Glomerular visceral epithelial cell (primary cell): ENCODE results near the gene KLHDC7B.
"Not testable (repeated sequence)": the region's sequence is repeated elsewhere in the genome, so short reads cannot be mapped to it uniquely, and the experiment has no call there.

ENCODE experiments used
- DNase-seq: peaks from one replicate; pipeline ENCODE4 v3.0.0-alpha.2; 2016; ENCODE audit errors: extremely low spot score

KLHDC7B gene

GRCh38 chr22:50517495-50518260, 28.0 kb upstream of the KLHDC7B start:
- no peak for DNase-seq

DNA sequence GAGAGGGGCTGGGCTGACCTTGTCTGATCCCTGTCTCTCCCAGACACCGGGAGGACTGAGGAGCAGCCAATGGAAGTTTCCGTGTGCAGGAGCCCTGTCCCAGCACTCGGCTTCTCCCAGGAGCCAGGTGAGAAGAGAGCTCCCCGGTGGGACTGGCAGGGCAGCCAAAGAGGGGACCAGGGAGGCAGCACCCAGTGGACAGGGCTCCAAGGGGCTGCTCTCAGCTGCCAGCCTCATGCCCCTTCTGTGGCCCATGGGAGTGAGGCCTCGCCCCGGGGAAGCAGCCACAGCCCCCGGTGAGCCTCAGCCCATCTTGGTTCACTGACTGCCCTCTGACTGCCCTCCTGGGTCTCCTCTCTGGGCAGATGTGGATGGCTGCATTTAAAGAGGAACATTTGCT, 27.1 kb upstream of the KLHDC7B start:
- no peak for DNase-seq

GRCh38 chr22:50519151-50519550, 26.5 kb upstream of the KLHDC7B start:
- DNase-seq: no peak

DNA sequence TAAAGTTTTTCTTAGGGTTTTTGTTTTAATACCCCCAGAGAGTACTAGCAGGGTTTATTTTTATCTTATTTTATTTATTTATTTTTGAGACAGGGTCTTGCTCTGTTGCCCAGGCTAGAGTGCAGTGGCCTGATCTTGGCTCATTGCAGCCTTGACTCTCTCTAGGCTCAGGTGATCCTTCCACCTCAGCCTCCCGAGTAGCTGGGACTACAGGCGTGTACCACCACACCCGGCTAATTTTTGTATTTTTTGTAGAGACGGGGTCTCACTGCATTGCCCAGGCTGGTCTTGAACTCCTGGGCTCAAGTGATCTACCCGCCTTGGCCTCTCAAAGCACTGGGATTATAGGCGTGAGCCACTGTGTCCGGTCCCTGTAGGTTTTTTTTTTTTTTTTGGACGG, 25.5 kb upstream of the KLHDC7B start:
- not testable (repeated sequence) for DNase-seq

DNA sequence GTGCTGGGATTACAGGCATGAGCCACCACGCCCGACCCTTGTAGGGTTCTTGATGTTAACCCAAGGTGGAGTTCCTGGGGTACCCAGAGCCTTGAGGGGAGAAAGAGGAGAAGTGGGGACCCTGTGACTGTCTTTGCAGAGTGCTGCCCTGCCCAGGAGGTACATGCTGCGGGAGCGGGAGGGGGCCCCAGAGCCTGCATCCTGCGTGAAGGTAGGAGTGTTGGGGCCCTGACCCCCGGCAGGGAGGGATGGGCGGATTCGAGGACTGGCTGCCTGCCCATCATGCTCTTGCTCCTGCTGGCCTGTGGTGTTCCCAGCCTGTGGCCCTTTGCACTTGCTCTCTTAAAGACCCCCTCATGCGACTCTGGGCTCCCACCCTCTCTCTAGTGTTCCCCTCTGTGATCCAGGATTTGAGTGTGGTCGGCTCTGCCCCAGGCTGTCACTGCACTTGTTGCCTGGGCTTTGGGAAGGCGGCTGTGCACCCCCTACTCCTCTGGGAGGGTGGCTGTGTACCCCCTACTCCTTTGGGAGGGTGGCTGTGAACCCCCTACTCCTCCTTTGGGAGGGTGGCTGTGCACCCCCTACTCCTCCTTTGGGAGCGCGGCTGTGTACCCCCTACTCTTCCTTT, 24.8 kb upstream of the KLHDC7B start:
- no peak for DNase-seq

GRCh38 chr22:50521710-50522109, 24.0 kb upstream of the KLHDC7B start:
- no peak for DNase-seq

GRCh38 chr22:50522208-50522805, 23.4 kb upstream of the KLHDC7B start:
- DNase-seq: no peak

GRCh38 chr22:50522806-50523438, 22.8 kb upstream of the KLHDC7B start:
- no peak for DNase-seq

DNA sequence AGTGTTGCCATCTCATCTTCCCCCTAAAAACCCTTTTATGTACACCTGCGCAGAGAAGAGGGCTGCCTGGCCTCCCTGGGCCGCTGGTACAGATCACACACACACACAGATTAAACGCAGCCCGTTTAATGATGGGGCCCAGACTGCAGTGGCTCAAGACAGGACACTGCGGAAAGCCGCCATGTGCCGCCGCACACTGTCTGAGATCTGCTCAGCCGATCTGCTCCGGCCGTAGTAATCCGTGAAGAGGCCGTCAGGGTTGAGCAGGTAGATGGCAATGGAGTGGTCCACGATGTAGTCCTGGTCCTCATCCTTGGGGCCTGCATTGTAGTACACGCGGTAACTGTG, 22.3 kb upstream of the KLHDC7B start:
- DNase-seq: no peak

DNA sequence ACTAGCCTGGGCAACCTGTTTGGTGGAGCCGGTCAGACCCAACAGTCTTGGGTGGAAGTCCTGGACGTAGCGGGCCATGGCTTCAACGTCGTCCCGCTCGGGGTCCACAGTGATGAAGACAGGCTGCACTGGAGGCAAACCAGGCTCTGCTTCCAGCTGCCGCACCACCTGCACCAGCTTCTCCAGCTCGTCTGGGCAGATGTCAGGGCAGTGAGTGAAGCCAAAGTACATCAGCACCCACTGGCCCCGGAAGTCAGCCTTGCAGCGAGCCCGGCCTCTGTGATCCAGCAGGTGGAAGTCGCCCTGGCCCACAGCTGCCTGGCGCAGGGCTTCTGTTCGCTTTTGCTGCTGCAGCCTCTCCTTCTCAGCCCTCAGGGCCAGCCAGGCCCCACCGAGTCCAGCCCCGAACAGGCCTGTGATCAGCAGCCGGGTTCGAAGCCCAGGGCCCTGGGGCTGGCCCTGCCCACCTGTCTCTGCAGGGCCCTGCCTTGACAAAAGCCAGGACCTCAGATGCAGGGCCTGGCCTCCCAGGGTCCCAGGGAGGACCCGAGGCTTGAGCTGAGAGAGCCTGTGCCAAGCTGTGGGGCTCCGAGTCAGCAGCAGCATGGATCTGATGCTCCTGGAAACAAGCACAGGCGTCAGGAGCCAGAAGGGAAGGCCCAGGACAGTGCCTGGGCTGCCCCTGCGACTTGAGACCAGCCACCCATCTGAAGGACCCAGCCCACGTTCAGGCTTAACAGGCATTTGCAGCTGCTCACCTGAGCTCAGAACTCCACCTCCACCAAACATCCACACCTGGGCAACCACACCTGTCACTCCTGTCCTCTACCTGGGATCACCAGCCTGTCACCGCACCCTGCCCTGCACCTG, 21.7 kb upstream of the KLHDC7B start:
- DNase-seq: no peak

DNA sequence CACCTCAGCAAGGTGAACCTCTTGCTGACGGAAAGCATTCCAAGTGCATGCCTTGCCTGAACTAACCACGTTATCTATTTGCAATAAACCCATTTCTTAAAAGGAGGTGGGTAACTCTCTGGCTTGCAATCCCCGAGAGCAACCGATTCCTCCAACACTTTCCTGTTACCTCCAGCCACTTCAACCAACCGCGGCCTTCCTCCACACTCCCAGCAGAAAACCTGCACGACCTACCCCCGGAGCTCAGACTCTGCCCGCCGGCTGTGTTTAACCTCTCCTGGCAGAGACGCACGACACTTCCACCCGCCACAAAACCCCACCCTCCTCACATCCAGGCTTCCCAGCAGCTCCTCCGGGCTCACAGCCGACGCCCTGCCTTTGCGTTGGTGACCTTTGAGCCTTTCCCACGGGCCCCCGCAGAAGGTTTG, 21.0 kb upstream of the KLHDC7B start:
- DNase-seq: peak; percentile 25

GRCh38 chr22:50525104-50525857, 20.4 kb upstream of the KLHDC7B start, which contains the start of gene SCO2:
TSS of gene SCO2 (minus strand) at chr22:50525598. CDS start at chr22:50524411, 1,187 bp downstream.
- peak; percentile 96 for DNase-seq

DNA sequence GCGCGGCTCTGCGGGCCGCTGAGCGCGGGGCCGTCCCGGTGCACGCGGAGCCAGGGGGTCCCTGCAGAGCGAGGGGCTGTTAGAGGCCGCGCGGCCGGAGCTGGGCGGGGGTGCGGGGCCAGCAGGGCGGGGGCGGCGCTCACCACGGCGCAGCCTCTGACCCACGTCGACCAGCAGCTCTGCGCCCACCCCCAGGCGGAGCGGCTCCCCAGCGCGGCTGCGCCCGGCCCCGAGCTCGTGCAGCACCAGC, 19.9 kb upstream of the KLHDC7B start:
- DNase-seq: no peak

DNA sequence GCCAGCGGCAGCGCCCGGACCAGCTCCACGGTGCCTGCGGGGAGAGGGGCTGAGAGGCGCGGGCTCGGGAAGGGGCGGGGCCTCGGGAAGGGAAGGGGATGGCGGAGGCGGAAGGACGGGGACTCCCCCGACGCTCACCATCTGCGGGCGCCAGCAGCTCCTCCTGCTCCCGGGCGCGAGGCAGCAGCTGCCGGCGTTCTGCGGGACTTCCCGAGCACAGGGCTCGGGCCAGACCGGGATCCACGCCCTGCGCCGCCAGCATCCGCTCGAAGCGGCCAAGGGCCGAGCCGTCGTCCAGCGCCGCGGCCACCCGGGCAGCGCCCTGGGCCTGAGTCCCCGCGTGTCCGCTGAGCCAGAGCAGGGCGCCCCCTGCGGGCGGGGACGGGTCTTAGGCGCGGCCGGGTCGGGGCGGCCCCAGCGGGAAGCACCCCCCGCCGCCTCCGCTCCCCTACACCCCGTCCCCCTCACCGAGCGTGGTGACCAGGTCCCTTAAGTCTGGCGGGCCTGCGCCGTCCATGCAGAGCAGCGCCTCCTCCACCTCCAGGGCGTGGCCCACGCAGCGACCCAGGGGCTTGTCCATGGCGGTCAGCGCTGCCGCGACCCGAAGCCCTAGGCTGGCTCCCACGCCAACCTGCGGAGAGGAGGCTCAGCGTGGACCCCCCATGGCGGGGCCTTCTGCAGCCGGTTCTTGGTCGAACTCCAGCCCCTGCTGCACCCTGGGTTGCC, 19.4 kb upstream of the KLHDC7B start:
- peak; percentile 75 for DNase-seq

DNA sequence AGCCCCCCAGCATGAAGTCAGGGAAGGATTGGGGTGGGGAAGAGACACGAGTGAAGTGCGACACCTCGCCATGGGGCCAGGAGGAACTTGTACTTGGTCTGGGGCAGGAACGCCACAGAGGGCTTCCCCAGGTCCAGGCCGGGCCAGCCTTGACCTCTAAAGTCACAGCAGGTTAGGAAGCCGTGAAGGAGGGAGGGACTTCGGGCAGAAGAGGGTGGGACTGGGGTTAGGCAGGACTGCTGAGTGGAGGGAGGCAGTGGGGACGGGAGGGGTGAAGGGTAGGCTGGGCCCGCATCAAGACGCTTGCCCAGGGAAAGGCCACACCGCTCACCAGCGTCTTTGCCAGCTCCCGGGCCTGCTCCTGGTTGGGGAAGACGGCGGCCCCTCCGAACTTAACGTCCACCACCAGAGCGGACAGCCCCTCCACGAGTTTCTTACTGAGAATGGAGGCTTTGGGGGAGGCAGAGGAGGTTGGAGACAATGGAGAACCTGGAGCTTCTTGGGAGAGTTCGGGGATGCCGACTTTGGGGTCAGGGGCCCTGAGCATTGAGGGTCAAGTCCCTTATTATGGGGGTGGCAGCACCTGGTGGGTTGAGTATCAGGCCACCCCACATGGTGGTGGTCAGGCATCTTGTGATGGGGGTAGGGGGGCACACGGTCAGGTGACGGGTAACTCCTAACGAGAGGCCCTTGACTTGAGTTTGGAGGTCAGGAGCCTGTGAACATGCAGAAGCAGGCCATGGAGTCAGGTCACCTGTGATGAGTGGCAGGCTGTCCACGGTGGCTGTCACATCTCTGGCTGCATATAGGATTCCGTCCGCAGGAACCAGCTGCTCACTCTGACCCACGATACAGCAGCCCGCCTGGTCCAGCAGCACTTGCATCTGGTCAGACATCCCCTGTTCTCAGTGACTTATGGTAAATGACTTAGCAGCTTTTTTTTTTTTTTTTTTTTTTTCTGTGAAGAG, 18.6 kb upstream of the KLHDC7B start:
- DNase-seq: no peak

- DNase-seq: no peak
These were observed 17.6 kb upstream of the KLHDC7B start for GRCh38 chr22:50527921-50528681.

GRCh38 chr22:50528682-50529415, 16.9 kb upstream of the KLHDC7B start:
- no peak for DNase-seq

DNA sequence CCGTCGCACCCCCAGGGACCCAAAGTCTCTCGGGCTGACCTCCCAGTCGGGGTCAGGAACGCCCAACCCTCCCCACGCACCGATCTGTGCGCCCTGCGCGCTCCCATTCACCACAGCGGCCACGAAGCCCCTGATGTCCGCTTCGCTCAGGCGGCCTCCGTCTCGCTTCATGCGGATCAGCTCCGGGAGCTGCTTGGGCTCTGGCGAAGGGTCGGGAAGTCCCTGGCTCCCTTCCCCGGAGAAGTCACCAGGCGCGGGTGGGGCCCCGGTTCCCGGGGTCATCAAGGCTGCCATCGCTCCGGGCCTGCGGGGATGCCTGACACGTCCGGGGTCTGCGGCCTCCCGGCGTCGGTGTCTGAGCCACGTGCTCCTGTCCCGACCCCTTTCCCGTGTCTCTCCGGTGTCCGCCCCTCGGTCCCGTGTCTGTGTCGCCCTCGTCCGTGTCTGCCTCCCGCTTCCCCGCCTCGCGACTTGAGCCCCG, 16.2 kb upstream of the KLHDC7B start:
- DNase-seq: no peak
